K562 (cell line): Measurements from ENCODE around the gene FOXJ2. TPM values are rescaled to one million over a fixed set of nuclear protein-coding genes. Genes with fewer than 3 reads are reported as not detected.

ENCODE experiments used
- ARHGAP35 ChIP-seq: fragments of 450-650 bp; IDR thresholded peaks from 2 replicates; pipeline ENCODE4 v1.6.1; 2018; ENCODE audit not compliant: partially characterized antibody
- C11orf30 ChIP-seq: fragments of 450-650 bp; IDR thresholded peaks from 2 replicates; pipeline ENCODE4 v1.6.1; 2016; ENCODE audit warnings: low read depth, mild to moderate bottlenecking
- DPF2 ChIP-seq: fragments of 450-650 bp; IDR thresholded peaks from 2 replicates; pipeline ENCODE4 v1.6.1; 2016
- ETV5 ChIP-seq: sonication (generic); formaldehyde crosslinking; IDR thresholded peaks from 2 replicates; pipeline ENCODE4 v1.4.0; 2020; ENCODE audit warnings: low read depth, mild to moderate bottlenecking, missing genetic modification reagents
- FOSL1 ChIP-seq: fragments of 200-800 bp; sonication (Bioruptor generic); conservative IDR thresholded peaks from 2 replicates; pipeline ENCODE4 v1.6.1; 2016; ENCODE audit warnings: missing genetic modification characterization, missing compliant biosample characterization
- GABPA ChIP-seq: fragments of 200-800 bp; sonication (Bioruptor generic); conservative IDR thresholded peaks from 2 replicates; pipeline ENCODE4 v1.6.1; 2016; ENCODE audit warnings: low read depth, missing genetic modification characterization, missing compliant biosample characterization
- GTF2E2 ChIP-seq: fragments of 200-800 bp; sonication (Bioruptor generic); IDR thresholded peaks from 2 replicates; pipeline ENCODE4 v1.6.1; 2016; ENCODE audit warnings: missing genetic modification characterization, missing compliant biosample characterization
- JUN ChIP-seq, 2 experiments: sonication (generic) in 1 of 2; formaldehyde crosslinking in 1 of 2; IDR thresholded peaks; 2 replicates each; pipeline versions ENCODE4 v1.6.1 to v1.8.0; 2012 to 2022; ENCODE audit warnings: borderline replicate concordance in 2 of 2, mild to moderate bottlenecking in 2 of 2, improper control_type of control experiment in 1 of 2, low read depth in 1 of 2, low read length in 1 of 2, missing genetic modification reagents in 1 of 2
- JUND ChIP-seq, 2 experiments: IDR thresholded peaks; 2 replicates in 1 of 2; 3 replicates in 1 of 2; pipeline ENCODE4 v1.6.1; 2011; ENCODE audit warnings: borderline replicate concordance in 2 of 2, low read depth in 2 of 2, low read length in 2 of 2, improper control_type of control experiment in 1 of 2, missing biosample characterization in 1 of 2, missing genetic modification characterization in 1 of 2, missing genetic modification reagents in 1 of 2
- MIER1 ChIP-seq: fragments of 450-650 bp; IDR thresholded peaks from 2 replicates; pipeline ENCODE4 v1.6.1; 2016; ENCODE audit warnings: antibody characterized with exemption, mild to moderate bottlenecking, low read depth
- NBN ChIP-seq: fragments of 450-650 bp; IDR thresholded peaks from 2 replicates; pipeline ENCODE4 v1.6.1; 2016; ENCODE audit warnings: low read depth, mild to moderate bottlenecking
- NFE2 ChIP-seq: IDR thresholded peaks from 2 replicates; pipeline ENCODE4 v1.6.1; 2014; ENCODE audit warnings: antibody characterized with exemption, low read depth
- PHF8 ChIP-seq: fragments of 200-600 bp; sonication (generic); IDR thresholded peaks from 2 replicates; pipeline ENCODE4 v1.6.1; 2012; ENCODE audit warnings: mixed run types, mild to moderate bottlenecking, inconsistent platforms, low read length, moderate library complexity, borderline replicate concordance
- RBM22 ChIP-seq: fragments of 200-400 bp; formaldehyde crosslinking; IDR thresholded peaks from 2 replicates; pipeline ENCODE4 v1.6.1; 2018; ENCODE audit warnings: low read length, low read depth; ENCODE audit not compliant: poor library complexity, severe bottlenecking
- RFX1 ChIP-seq: fragments of 450-650 bp; IDR thresholded peaks from 2 replicates; pipeline ENCODE4 v1.6.1; 2016; ENCODE audit warnings: mild to moderate bottlenecking, moderate library complexity
- SMAD4 ChIP-seq: fragments of 250-450 bp; sonication (Bioruptor Pico); conservative IDR thresholded peaks from 2 replicates; pipeline ENCODE4 v1.8.0; 2021; ENCODE audit warnings: inconsistent platforms, mild to moderate bottlenecking, moderate library complexity
- SMARCC2 ChIP-seq: fragments of 450-650 bp; IDR thresholded peaks from 2 replicates; pipeline ENCODE4 v1.6.1; 2017; ENCODE audit warnings: antibody characterized with exemption, moderate library complexity, mild to moderate bottlenecking, low read depth
- SMARCE1 ChIP-seq: fragments of 450-650 bp; IDR thresholded peaks from 2 replicates; pipeline ENCODE4 v1.7.1; 2016; ENCODE audit warnings: mild to moderate bottlenecking
- SOX6 ChIP-seq: fragments of 450-650 bp; IDR thresholded peaks from 2 replicates; pipeline ENCODE4 v1.6.1; 2014; ENCODE audit warnings: mild to moderate bottlenecking
- ZNF239 ChIP-seq: fragments of 250-450 bp; sonication (Bioruptor Pico); IDR thresholded peaks from 2 replicates; pipeline ENCODE4 v1.4.0; 2020; ENCODE audit warnings: mild to moderate bottlenecking
- polyA plus RNA-seq, 8 experiments: library from polyadenylated mRNA; depleted of rRNA in 4 of 8; stranded (reverse) in 5 of 8; unstranded in 3 of 8; fragments of >200 nt; fragmentation: Nextera tagmentation in 2 of 8; fragmentation: Illumina TruSeq in 1 of 8; extraction: Ambion mirVana in 2 of 8; extraction: Trizol in 1 of 8; gene quantifications; 2 replicates each; pipeline versions ENCODE4 v1.2.1 to v1.2.3, GENCODE V29; 2011 to 2014; ENCODE audit warnings: inconsistent platforms in 1 of 8, missing spikeins in 1 of 8
- total RNA-seq, 7 experiments: library from RNA; depleted of rRNA in 6 of 7; stranded (reverse); fragments of >200 nt in 6 of 7; fragmentation: Illumina TruSeq in 2 of 7; extraction: Trizol in 2 of 7; gene quantifications; 2 replicates each; pipeline versions ENCODE4 v1.2.1 to v1.2.3, GENCODE V29; 2011 to 2021; ENCODE audit warnings: low replicate concordance in 1 of 7
- TF ChIP-seq, protein P1 (sequence below): fragments of 450-650 bp; IDR thresholded peaks from 2 replicates; pipeline ENCODE4 v1.6.1; 2016

The FOXJ2 gene
- total and polyA plus RNA-seq, 9 of the 15 experiments (the other 6 are each of a cell fraction or from before 2014, with no cell fraction given): 1.0 to 7.5 (median 2.4) TPM

DNA sequence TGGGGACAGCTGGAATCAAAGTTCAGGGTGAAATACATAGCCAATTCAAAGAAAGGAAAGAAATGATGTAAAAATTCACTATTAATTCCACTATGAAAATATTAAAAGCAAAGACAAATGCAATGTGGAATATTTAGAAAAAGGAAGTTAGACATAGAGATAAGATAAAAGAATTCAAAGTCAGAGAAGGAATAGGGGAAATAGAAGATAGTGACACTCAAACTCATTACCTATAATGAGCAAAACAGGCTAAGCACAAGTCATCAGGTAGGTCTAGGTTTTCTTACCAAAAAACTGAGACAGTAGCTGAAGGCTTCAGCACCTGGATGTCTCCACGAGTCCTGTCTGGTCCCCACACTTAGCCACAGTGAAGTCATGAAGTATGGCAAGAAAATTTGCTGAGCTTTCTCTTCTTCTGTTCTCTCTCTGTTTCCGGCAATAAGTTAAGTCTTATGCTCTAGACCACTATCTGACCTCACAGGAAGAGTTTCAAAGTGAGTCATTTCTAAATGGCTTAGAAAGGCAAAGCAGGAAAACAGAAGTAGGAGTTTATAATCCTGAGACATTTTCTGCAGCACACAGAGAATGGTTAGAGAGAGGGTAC is 33.6 kb downstream of the FOXJ2 start, which contains the start of gene C3AR1 (continued):
- TF ChIP-seq ETV5: peak; percentile 59; the same call in 1 of the 2 replicates
- TF ChIP-seq DPF2: peak; percentile 82
- no peak for TF ChIP-seq RBM22
- TF ChIP-seq SMARCC2: peak; percentile 73; the same call in 1 of the 2 replicates
- peak; percentile 60; the same call in 1 of the 2 replicates for TF ChIP-seq GABPA (tag)
- peak; percentile 66 for TF ChIP-seq GTF2E2 (tag)
- TF ChIP-seq C11orf30: peak; percentile 96
- no peak for TF ChIP-seq RFX1
- TF ChIP-seq PHF8: peak; percentile 16; the same call in 1 of the 2 replicates
- peak; percentile 48; the same call in 1 of the 2 replicates for TF ChIP-seq JUN (IDR thresholded peaks at IDR 0.05; ENCODE audit: borderline replicate concordance, low read depth, low read length)
- no peak for TF ChIP-seq JUN (CRISPR knock-in tag; IDR thresholded peaks at IDR 0.05; ENCODE audit: borderline replicate concordance)
- TF ChIP-seq SOX6: peak; percentile 41; the same call in 1 of the 2 replicates
- TF ChIP-seq FOSL1 (tag): peak; percentile 93
- TF ChIP-seq ZNF239 (CRISPR knock-in tag): no peak
- TF ChIP-seq ARHGAP35: no peak
- peak; percentile 85 for TF ChIP-seq SMARCE1
- 0 out of 2 replicates have a peak, but pooled peaks have one; percentile 30 for TF ChIP-seq SMAD4
- peak; percentile 89 for TF ChIP-seq JUND (IDR thresholded peaks at IDR 0.05; ENCODE audit: borderline replicate concordance, low read depth, low read length)
- peak; percentile 85 for TF ChIP-seq JUND (tag; IDR thresholded peaks at IDR 0.05; ENCODE audit: borderline replicate concordance, low read depth, low read length)
- TF ChIP-seq NFE2: peak; percentile 18; the same call in 1 of the 2 replicates
- TF ChIP-seq, protein P1, sequence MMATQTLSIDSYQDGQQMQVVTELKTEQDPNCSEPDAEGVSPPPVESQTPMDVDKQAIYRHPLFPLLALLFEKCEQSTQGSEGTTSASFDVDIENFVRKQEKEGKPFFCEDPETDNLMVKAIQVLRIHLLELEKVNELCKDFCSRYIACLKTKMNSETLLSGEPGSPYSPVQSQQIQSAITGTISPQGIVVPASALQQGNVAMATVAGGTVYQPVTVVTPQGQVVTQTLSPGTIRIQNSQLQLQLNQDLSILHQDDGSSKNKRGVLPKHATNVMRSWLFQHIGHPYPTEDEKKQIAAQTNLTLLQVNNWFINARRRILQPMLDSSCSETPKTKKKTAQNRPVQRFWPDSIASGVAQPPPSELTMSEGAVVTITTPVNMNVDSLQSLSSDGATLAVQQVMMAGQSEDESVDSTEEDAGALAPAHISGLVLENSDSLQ: 0 out of 2 replicates have a peak, but pooled peaks have one; percentile 17
- TF ChIP-seq MIER1: 0 out of 2 replicates have a peak, but pooled peaks have one; percentile 24
- peak; percentile 43; the same call in 1 of the 2 replicates for TF ChIP-seq NBN
